Ovary (tissue), 9 donors: ENCODE data around the gene C6orf141. TPM values are rescaled to one million over a fixed set of nuclear protein-coding genes. Genes with fewer than 3 reads are reported as not detected.

Experiments
- DNase-seq, 5 donors: peaks; one replicate each; pipeline ENCODE4 v3.0.0-alpha.2; 2019 to 2020
- H3K27ac ChIP-seq, 2 donors: fragments of 200-600 bp; one replicate each; pipeline versions ENCODE4 v1.5.1 to v1.8.0; 2019 to 2022
- H3K27me3 ChIP-seq: fragments of 200-600 bp; one replicate; pipeline ENCODE4 v1.8.0; 2022
- H3K36me3 ChIP-seq: fragments of 200-600 bp; sonication (generic); one replicate; pipeline ENCODE4 v1.5.1; 2019
- H3K4me1 ChIP-seq: one replicate; pipeline ENCODE4 v1.8.1; 2013; ENCODE audit warnings: mild to moderate bottlenecking, moderate library complexity; ENCODE audit not compliant: insufficient read depth
- H3K4me3 ChIP-seq: fragments of 200-600 bp; sonication (generic); one replicate; pipeline ENCODE4 v1.5.1; 2017
- H3K9me3 ChIP-seq, 2 donors: fragments of 200-600 bp in 1 of 2; sonication (generic) in 1 of 2; one replicate each; pipeline versions ENCODE4 v1.5.1 to v1.8.1; 2013 to 2019; ENCODE audit warnings: mild to moderate bottlenecking in 1 of 2, moderate library complexity in 1 of 2
- CTCF ChIP-seq, 3 donors: fragments of 450-650 bp in 2 of 3; fragments of 200-600 bp in 1 of 3; IDR thresholded peaks; one replicate each; pipeline versions ENCODE4 v1.5.1 to v1.8.0; 2016 to 2022; ENCODE audit warnings: antibody characterized with exemption in 3 of 3, mild to moderate bottlenecking in 1 of 3
- EP300 ChIP-seq: sonication (generic); formaldehyde crosslinking; IDR thresholded peaks from one replicate; pipeline ENCODE4 v1.6.1; 2017; ENCODE audit warnings: antibody characterized with exemption
- POLR2A ChIP-seq: fragments of 450-650 bp; IDR thresholded peaks from one replicate; pipeline ENCODE4 v1.6.1; 2017; ENCODE audit warnings: antibody characterized with exemption, mild to moderate bottlenecking, moderate library complexity
- WGBS, 3 donors: extraction: QIAGEN DNeasy Blood & Tissue Kit in 1 of 3; methylation state at CpG; one replicate each; pipeline versions ENCODE4 v1.1.5 to v1.1.7; 2013 to 2017; 5-methylcytosine and 5-hydroxymethylcytosine counted together
- intact Hi-C, 4 donors: fragments of 100-400 bp; cut with DNase I; formaldehyde crosslinking; loops; one replicate each; pipeline versions ENCODE4 v1.11.0 to v1.15.1; 2022 to 2023
- polyA plus RNA-seq, 2 donors: library from polyadenylated mRNA; stranded (reverse); fragments of 200-250 nt in 1 of 2; fragments of 350-450 nt in 1 of 2; fragmentation: Illumina TruSeq in 1 of 2; extraction: RNeasy Lipid Tissue Mini Kit (QIAGEN cat#74804) in 1 of 2; gene quantifications; one replicate each; pipeline ENCODE4 v1.2.3, GENCODE V29; 2013 to 2014
- total RNA-seq, 7 donors: library from RNA; depleted of rRNA in 2 of 7; stranded (reverse); fragments of >200 nt in 2 of 7; fragmentation: NEBNext Ultra II Directional in 3 of 7; extraction: Animal tissue kit (Norgen Biotek cat#: 25700) in 3 of 7; gene quantifications; one replicate each; pipeline versions ENCODE4 v1.1.0 to v1.2.4, GENCODE V29; 2016 to 2023
- donor health status: DM: no; HTN: no; CAD: no; lungs with moderate emphysema.
- donor health status: DM: no; HTN: no; CAD: no.
- donor health status: Bipolar disorder and iron deficiency.
- donor health status: DM: yes; HTN: yes; CAD: no.
- donor health status: DM: no; HTN: no; CAD: no.
- donor health status: DM: yes; HTN: yes; CAD: no.

C6orf141 gene
- total and polyA plus RNA-seq, 9 donors, result 0.40 to 5.2 (median 1.9) TPM; not detected in 1

GRCh38 chr6:49530141-49530776, 20.2 kb upstream of the C6orf141 start:
- H3K27me3 ChIP-seq, result no peaks in the 10 kb centered on the region
- intact Hi-C loops, result loop anchor here in 1 of 4 donors (10.0 kb wide), 1 partner anchor 315 kb away; no protein-coding TSS in a partner anchor

DNA sequence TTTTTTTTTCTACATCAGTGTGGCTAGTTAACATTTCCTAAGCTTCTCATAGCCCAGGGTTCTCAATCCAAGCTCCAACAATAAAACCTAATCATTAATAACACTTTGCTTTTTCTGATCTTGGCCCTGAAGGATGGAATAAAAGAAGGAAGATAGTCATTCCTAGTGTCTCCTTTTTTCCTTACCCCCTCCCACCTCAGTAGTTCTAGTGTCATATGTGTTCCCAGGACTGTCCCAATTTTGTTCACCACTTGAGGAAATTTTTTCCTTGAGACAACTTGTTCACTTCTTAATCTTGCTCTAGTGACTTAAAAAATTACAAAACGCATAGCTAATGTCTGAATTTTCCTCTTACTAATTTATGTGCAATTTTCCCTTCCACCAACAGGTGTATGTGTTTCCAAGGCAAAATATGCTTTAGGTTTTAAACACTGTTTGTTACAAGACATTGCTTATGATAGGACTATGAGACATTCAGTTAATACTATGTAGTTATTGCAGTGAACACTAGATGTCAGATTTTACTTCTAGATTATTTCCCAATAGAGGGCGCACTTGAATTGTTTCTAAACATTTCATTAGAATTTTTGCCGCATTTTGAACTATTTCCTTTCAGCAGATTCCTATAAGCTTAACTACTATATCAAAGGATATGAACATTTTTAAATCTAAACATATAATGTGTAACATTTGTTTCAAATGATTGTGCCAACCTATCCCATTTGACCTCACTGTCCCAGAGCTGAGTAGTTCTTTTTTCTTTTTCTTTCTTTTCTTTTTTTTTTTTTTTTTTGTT, 18.5 kb upstream of the C6orf141 start:
- no peaks in the 10 kb centered on the region for H3K9me3 ChIP-seq
- no peak for DNase-seq
- H3K36me3 ChIP-seq, result no peaks in the 10 kb centered on the region
- no peak overlapping the region for H3K27ac ChIP-seq
- peak in 1 of 3 donors; percentile 18 for TF ChIP-seq CTCF (IDR thresholded peaks at IDR 0.05)
- TF ChIP-seq POLR2A, result no peak
- TF ChIP-seq EP300, result no peak
- H3K4me3 ChIP-seq, result no peak overlapping the region
- H3K4me1 ChIP-seq, result no peaks in the 10 kb centered on the region
- WGBS, 3 donors, result 1 to 4% (median 2%) methylated on average over 3 of the region's 3 CpGs
- intact Hi-C loops, result loop anchor here in 1 of 4 donors (10.0 kb wide), 1 partner anchor 313 kb away; no protein-coding TSS in a partner anchor
- no peaks in the 10 kb centered on the region for H3K27me3 ChIP-seq

More at GRCh38 chr6:49530141-49530776, 20.2 kb upstream of the C6orf141 start:
- H3K4me3 ChIP-seq, result no peak overlapping the region
- no peak overlapping the region for H3K27ac ChIP-seq
- H3K36me3 ChIP-seq, result no peaks in the 10 kb centered on the region
- no peaks in the 10 kb centered on the region for H3K4me1 ChIP-seq
- WGBS, 3 donors, result 65 to 75% (median 71%) methylated on average over 2 of the region's 2 CpGs
- H3K9me3 ChIP-seq, result no peaks in the 10 kb centered on the region
- TF ChIP-seq EP300 (no peak), CTCF (IDR thresholded peaks at IDR 0.05) (no peak), POLR2A (no peak)
- no peak for DNase-seq

DNA sequence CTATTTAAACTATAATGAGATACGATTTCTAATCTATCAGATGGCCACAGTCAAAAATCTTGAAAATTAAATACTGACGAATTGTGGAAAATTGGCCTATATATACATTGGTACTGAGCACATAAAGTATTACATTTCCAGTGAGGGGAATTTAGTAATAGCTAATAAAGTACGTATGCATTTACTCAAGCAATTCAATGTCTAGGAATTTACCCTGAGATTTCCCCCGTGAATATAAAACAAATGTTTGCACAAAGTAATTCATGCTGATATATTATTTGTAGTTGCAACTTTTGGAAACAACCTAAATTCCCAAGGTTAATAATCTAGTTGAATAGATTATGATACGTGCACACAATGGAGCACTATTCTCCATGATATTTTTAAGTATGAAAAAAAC, 14.7 kb upstream of the C6orf141 start:
- DNase-seq, result no peak
- Histone ChIP-seq H3K36me3 (no peaks in the 10 kb centered on the region), H3K4me1 (no peaks in the 10 kb centered on the region), H3K27ac (no peak overlapping the region), H3K4me3 (no peak overlapping the region), H3K27me3 (no peaks in the 10 kb centered on the region), H3K9me3 (no peaks in the 10 kb centered on the region)
- no peak for TF ChIP-seq POLR2A
- TF ChIP-seq EP300, result no peak
- no peak for TF ChIP-seq CTCF (IDR thresholded peaks at IDR 0.05)
- intact Hi-C loops, result loop anchor here in 1 of 4 donors (10.0 kb wide), 1 partner anchor 309 kb away; no protein-coding TSS in a partner anchor
- WGBS, 3 donors, result 72 to 80% (median 73%) methylated on average over 5 of the region's 5 CpGs

DNA sequence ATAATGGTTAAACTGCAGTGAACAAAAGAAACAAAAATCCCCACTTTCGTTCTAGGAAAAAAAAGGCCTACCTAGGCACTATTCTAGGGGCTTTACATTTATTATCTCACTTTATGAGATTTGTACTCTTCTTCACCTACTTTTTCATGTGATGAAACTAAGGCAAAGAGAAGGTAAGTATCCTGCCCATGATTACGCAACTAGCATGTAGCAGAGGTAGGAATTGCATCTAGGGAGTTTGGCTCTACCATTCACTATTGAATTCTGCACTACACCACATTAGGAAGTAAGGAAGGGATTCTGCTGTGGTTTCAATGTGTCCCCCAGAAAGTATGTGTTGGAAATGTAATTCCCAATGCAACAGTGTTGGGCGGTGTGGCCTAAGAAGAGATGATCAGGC, 11.4 kb upstream of the C6orf141 start:
- 97 to 98% (median 98%) methylated on average over 3 of the region's 3 CpGs for WGBS, 3 donors
- Histone ChIP-seq H3K4me1 (no peaks in the 10 kb centered on the region), H3K9me3 (no peaks in the 10 kb centered on the region), H3K36me3 (no peaks in the 10 kb centered on the region), H3K27me3 (no peaks in the 10 kb centered on the region), H3K27ac (no peak overlapping the region), H3K4me3 (no peak overlapping the region)
- DNase-seq, result no peak
- no peak for TF ChIP-seq POLR2A
- TF ChIP-seq EP300, result no peak
- TF ChIP-seq CTCF (IDR thresholded peaks at IDR 0.05), result no peak
- intact Hi-C loops, result loop anchor here in 1 of 4 donors (10.0 kb wide), 1 partner anchor 306 kb away; no protein-coding TSS in a partner anchor
